ENCODE results near the gene CCDC86.
"Not testable (repeated sequence)": the region's sequence is repeated elsewhere in the genome, so short reads cannot be mapped to it uniquely, and the experiment has no call there.

CCDC86 gene

DNA sequence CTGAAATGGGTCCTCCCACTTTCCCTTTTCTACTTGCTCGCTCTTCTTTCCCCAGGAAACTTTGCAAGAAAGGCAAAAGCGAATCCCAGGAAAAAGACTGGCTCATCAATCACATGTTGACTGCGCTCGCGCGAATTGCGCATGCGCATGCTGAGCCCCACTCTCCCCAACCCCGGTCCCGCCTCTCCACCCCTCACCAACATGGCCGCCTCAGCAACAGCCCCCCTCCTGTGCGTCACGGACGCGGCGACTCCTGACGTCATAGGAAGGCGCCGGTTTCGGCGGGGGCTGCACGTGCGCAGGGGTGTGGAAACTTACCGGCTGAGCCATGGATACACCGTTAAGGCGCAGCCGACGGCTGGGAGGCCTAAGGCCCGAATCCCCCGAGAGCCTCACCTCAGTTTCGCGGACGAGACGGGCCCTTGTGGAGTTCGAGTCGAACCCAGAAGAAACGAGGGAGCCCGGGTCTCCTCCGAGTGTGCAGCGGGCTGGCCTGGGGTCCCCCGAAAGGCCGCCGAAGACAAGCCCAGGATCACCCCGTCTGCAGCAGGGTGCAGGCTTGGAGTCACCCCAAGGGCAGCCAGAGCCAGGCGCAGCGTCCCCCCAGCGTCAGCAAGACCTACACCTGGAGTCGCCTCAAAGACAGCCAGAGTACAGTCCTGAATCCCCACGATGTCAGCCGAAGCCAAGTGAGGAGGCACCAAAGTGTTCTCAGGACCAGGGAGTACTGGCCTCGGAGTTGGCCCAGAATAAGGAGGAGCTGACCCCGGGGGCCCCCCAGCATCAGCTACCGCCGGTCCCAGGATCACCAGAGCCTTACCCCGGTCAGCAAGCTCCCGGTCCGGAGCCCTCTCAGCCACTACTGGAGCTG is at the start of gene CCDC86:
CCDC86 (plus strand) TSS at position 317 of the 871 bp plus-strand sequence; CDS start at position 329, 12 bp downstream.
- peak; percentile 98 for DNase-seq

DNA sequence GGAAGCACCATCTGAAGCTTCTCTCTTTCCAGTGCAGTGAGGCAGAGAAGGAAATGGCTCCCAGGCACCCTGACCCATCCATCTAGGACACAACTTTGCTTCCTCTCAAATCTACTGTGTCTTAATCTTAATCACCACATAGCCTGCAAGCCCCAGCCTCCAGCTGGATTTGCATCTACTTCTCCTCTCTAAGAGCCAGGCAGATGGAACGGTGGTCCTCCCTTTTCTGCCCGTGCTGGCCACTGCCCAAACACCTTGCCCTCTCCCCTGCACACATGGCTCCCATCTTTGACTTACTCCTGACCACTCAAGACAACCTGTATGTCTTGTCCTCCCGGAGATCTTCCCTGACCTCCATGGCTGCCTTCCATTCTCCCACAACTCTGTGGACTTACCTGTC is 49.4 kb upstream of the CCDC86 start:
- DNase-seq = no peak

DNA sequence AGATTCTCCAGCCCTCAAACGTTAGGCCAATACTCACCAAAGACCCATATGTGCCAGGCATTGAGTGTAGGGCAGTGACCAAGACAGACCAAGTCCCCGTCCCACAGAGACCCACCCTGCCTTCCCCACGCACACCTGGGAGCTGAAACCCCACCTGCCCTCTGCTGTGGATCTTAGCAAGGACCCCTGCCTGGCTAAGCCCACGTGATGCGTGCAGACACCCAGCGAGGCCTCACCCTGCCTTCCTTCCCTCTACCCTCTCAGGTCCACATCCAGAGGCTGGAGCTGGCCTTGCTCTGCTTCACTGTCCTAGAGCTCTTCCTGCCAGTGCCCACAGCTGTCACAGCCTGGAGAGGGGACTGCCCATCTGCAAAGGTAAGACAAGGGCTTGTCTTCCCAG is 46.6 kb upstream of the CCDC86 start:
- no peak for DNase-seq

GRCh38 chr11:60797846-60798630 is 43.9 kb upstream of the CCDC86 start:
- DNase-seq = no peak

DNA sequence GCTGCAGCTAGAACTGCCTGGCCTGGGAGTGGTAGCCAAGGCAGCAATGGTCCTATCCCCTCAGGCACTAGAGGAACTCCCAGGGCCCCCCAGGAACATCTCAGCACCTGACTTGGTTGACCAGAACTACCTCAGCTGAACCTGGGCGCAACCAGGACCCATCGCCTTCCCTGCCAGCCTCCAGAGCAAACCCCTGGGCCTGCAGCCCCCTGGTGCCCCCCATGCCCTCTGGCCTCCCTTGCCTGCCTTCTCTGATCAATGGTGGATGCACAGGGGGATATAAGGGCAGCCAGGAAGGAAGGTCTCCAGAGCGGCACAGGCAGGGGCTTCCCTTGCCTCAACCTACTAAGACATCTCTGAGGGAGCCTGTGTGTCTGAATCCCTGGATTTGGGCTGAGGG is 43.3 kb upstream of the CCDC86 start:
- DNase-seq = no peak

- DNase-seq = no peak
Observed at GRCh38 chr11:60801194-60801593, 40.7 kb upstream of the CCDC86 start.

- no peak for DNase-seq
Observed at GRCh38 chr11:60803273-60803936, 38.5 kb upstream of the CCDC86 start.

DNA sequence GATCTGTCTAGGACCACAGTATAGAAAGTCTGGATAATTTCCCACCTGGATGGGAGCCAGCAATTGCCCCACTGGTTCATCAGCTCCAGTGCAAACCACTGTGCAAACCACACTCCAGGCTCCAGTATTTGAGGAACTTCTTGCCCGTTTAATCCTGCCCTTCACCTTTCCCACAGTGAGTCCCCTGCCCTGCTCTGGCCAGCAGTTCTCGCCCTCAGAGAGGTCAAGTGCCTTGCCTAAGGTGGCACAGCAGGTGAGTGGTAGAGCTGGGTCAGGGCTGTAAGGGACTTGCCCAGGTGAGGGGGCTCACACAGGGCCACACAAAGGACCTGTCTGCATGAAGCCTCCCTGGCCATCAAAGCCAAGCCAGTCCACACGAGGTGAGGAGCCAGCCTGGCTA is 32.7 kb upstream of the CCDC86 start:
- no peak for DNase-seq

GRCh38 chr11:60809691-60810090 is 32.2 kb upstream of the CCDC86 start:
- DNase-seq = no peak

DNA sequence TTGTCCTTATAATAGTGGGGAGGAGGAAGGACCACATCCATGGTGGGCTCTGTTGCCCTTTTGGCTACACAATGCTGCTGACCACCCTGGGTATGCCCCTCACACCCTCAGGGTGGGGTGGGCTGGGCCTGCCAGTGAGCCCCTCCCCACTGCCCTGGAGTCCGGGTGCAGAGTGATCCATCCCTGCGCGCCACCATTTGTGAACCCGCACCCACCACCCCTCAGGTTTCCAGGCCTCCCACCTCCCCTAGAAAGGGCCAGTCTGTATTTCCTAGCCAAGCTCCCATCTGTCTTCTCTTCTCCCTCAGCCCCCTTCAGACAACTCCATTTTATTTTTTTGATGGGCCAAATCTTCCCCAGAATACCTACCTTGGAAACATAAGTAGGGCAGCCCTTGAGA is 31.8 kb upstream of the CCDC86 start:
- no peak for DNase-seq

GRCh38 chr11:60810569-60810968 is 31.3 kb upstream of the CCDC86 start:
- no peak for DNase-seq

DNA sequence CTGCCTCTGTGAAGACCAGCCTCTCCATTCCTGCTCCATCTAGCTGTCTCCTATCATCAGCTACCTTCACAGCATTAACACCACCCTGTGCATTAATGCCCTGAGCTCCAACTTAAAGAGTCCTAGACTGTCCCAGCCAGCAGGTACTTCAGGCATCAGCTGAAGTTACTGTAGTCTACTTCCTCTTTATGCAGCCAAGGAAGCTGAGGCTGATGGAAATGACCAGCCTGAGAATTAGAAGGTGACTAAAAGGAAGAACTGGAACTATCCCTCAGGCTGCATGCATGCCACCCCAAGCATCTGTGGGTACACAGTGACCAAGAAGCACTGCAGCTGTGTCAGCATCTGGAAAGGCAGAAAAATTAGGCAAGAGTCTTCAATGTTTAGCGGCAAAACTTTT is 28.6 kb upstream of the CCDC86 start:
- DNase-seq = no peak

DNA sequence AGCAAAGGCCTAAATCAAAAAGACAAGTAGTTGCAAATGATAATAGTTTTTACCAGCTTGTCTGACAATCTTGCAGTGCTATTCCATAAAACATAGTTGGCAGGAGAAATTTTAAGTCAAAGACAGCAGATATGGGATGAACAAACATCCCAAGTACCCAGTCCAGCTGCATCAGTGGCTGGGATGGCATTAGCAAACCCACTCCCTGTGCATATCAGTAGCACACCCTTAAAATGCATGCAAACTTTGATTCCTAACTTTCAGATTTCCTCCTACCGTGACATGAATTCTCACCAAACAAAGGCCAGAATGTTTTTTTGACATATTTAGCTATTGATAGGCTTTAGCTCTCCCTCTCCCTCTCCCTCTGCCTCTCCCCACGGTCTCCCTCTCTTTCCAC is 27.8 kb upstream of the CCDC86 start:
- no peak for DNase-seq

GRCh38 chr11:60816590-60817157 is 25.2 kb upstream of the CCDC86 start:
- no peak for DNase-seq

GRCh38 chr11:60818057-60818456 is 23.9 kb upstream of the CCDC86 start:
- no peak for DNase-seq

GRCh38 chr11:60821827-60822599 is 19.9 kb upstream of the CCDC86 start:
- DNase-seq = no peak

- not testable (repeated sequence) for DNase-seq
Observed at GRCh38 chr11:60823745-60824306, 18.1 kb upstream of the CCDC86 start.

DNA sequence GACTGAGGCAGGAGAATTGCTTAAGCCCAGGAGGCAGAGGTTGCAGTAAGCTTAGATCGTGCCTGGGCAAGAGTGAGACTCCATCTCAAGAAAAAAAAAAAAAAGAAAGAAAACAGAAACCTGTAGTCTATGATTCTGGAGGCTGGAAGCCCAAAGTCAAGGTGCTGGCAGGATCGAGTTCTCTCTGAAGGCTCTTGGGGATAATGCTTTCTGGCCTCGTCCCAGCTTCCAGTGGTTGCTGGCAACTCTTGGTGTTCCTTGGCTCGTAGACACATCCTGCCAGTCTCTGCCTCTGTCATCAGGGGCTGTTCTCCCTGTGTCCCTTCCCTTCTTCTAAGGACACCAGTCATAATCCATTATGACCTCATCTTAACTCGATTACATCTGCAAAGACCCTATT is 16.8 kb upstream of the CCDC86 start:
- DNase-seq = no peak

GRCh38 chr11:60825790-60826189 is 16.1 kb upstream of the CCDC86 start:
- DNase-seq = no peak

DNA sequence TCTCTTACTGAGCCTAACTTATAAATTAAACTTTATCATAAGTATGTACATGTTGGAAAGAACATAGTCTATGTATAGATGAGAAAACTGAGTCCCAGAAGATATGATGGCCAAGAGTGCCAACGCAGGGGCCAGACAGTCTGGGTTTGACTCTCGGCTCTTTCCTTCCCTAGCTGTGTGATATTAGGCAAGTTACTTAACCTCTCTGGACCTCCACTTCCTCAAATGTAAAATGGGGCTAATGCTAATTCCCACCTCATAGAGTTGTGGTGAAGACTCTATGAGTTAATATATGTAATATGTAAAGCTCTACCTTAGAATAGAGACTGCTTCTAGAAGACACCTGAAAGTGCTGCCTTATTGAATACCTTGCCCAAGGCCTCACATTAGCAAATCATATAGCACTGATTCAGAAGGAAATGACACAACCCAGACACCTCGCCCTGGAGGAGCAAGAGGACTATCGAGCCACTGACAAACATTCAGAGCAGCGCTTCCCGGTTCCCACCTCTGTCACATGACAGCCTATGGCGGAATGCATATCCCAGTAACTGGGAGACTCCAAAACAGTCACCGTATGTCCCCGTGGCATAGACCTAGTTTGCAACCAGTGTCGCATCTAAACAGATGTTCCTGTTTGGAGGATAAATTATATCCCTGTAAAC is 11.3 kb upstream of the CCDC86 start:
- no peak for DNase-seq

DNA sequence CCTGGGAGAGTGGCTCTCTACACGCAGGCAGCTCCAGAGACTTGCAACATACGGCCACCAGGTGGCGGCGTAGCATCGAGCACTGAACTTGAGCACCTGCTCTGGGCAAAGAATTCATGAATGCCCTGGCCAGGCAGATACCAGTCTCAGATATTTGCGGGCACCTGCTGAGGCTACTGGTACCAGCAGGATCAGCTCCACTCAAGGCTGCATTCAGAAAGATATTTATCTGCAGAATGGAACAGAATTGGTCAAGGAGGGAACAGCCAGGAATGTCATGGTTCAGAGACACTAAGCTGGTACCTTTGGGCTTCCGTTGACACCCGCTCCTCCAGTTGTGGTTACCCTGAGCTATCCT is 10.8 kb upstream of the CCDC86 start:
- DNase-seq = peak; percentile 87

Measured in activated CD4-positive, alpha-beta T cell treated with anti-CD3 and anti-CD28 coated beads for 48 hours (primary cell).